Measurements from ENCODE around the gene GAB3. TPM values are rescaled to one million over a fixed set of nuclear protein-coding genes. Genes with fewer than 3 reads are reported as not detected.

The GAB3 gene
- total and polyA plus RNA-seq, 9 of the 15 experiments (the other 6 are each of a cell fraction or from before 2014, with no cell fraction given), result 16.1 to 31.4 (median 20.2) TPM

- POLR2A ChIA-PET, result no interaction called here
- peaks cover 7 to 26% of the 10 kb centered on the region in 2 experiments; a peak in 3 of 5 replicates for H3K27me3 ChIP-seq (ENCODE audit: control insufficient read depth in 2 of 2, insufficient read depth in 2 of 2, low read length in 2 of 2)
- intact Hi-C loops (cut with micrococcal nuclease), result no loop called here
- TF ChIP-seq SMARCC2 (IDR thresholded peaks at IDR 0.05; ENCODE audit: low read depth) (no peak), RBM15 (IDR thresholded peaks at IDR 0.05; ENCODE audit: insufficient read depth, low read length) (no peak), SNRNP70 (optimal IDR thresholded peaks at IDR 0.05; ENCODE audit: low read depth, low read length) (no peak), ZNF592 (IDR thresholded peaks at IDR 0.05) (no peak), MXD1 (CRISPR knock-in tag; IDR thresholded peaks at IDR 0.05; ENCODE audit: borderline replicate concordance, poor library complexity, severe bottlenecking) (no peak), NRF1 (conservative IDR thresholded peaks at IDR 0.05 in 1 of 2, IDR thresholded peaks at IDR 0.05 in 1 of 2) (0 out of 4 replicates have a peak, but pooled peaks of 1 of the 2 experiments have one; percentile 13), KHSRP (IDR thresholded peaks at IDR 0.05) (no peak), ZFX (CRISPR knock-in tag; IDR thresholded peaks at IDR 0.05) (no peak)
- no peaks in the 10 kb centered on the region; the same call in 2 of the 3 replicates for H3K79me2 ChIP-seq (ENCODE audit: control insufficient read depth, insufficient read depth, low read length)
- 20% methylated on average over 2 of the region's 23 CpGs for WGBS (ENCODE audit: insufficient coverage, low coverage, missing lambda C conversion rate)
- BruUV-seq (replicated peaks), result no TSS peak
- no peak overlapping the region for H3K4me3 ChIP-seq
- DNase-seq (ENCODE audit: extremely low read depth in 1 of 4, low spot score in 3 of 4), result no peak
- H3K9me3 ChIP-seq (replicated peaks; ENCODE audit: control insufficient read depth, insufficient read depth, low read depth, low read length), result no peaks in the 10 kb centered on the region
- no peak overlapping the region for H2AFZ ChIP-seq (ENCODE audit: low read depth, low read length)
- no peak for FAIRE-seq
- no peak for ATAC-seq
- no peaks in the 10 kb centered on the region for H3K36me3 ChIP-seq (ENCODE audit: control insufficient read depth, insufficient read depth, low read length)
- H3K4me2 ChIP-seq (ENCODE audit: insufficient read depth, low read length), result no peak overlapping the region
- H3K9ac ChIP-seq (ENCODE audit: insufficient read depth in 1 of 2, low read depth in 2 of 2, low read length in 2 of 2), result no peak overlapping the region
- H3K27ac ChIP-seq (ENCODE audit: extremely low read depth, low read depth, low read length), result no peak overlapping the region
- no peaks in the 10 kb centered on the region for H4K20me1 ChIP-seq (replicated peaks; ENCODE audit: control insufficient read depth, insufficient read depth, low read length)
- H3K9me1 ChIP-seq (ENCODE audit: control insufficient read depth, insufficient read depth, low read length), result peaks cover 3% of the 10 kb centered on the region
- in situ Hi-C loops (cut with MboI), result loop anchor here (10.0 kb wide), 1 partner anchor 68 kb away; the partner anchor contains the start of gene CTAG1A
- CTCF ChIA-PET (ENCODE audit: low intra/inter-chr PET ratio), result no interaction called here
- H3K4me1 ChIP-seq (replicated peaks in 1 of 2; ENCODE audit: control insufficient read depth in 2 of 2, insufficient read depth in 2 of 2, low read length in 2 of 2), result peaks cover 0 to 16% of the 10 kb centered on the region in 2 experiments; a peak in 2 of 5 replicates
These were observed 97.9 kb downstream of the GAB3 start for GRCh38 chrX:154653048-154653401.

Data from K562 (cell line).